AG09309 (cell line): ENCODE results near the gene FCMR.

ENCODE experiments used
- DNase-seq: peaks from one replicate; pipeline ENCODE4 v3.0.0-alpha.2; 2010; ENCODE audit warnings: low read depth
- H3K4me3 ChIP-seq: 2 replicates; pipeline ENCODE4 v1.5.1; 2011; ENCODE audit warnings: mild to moderate bottlenecking, low read depth, low read length, moderate library complexity; ENCODE audit not compliant: control insufficient read depth
- TF ChIP-seq, protein P1 (sequence below): IDR thresholded peaks from 2 replicates; pipeline ENCODE4 v1.5.1; 2011; ENCODE audit warnings: mild to moderate bottlenecking, low read depth, low read length, inconsistent platforms; ENCODE audit not compliant: insufficient read depth, control insufficient read depth; ENCODE audit errors: missing control alignments

Gene FCMR

GRCh38 chr1:206902702-206903101, 19.0 kb downstream of the FCMR start:
- TF ChIP-seq, protein P1, sequence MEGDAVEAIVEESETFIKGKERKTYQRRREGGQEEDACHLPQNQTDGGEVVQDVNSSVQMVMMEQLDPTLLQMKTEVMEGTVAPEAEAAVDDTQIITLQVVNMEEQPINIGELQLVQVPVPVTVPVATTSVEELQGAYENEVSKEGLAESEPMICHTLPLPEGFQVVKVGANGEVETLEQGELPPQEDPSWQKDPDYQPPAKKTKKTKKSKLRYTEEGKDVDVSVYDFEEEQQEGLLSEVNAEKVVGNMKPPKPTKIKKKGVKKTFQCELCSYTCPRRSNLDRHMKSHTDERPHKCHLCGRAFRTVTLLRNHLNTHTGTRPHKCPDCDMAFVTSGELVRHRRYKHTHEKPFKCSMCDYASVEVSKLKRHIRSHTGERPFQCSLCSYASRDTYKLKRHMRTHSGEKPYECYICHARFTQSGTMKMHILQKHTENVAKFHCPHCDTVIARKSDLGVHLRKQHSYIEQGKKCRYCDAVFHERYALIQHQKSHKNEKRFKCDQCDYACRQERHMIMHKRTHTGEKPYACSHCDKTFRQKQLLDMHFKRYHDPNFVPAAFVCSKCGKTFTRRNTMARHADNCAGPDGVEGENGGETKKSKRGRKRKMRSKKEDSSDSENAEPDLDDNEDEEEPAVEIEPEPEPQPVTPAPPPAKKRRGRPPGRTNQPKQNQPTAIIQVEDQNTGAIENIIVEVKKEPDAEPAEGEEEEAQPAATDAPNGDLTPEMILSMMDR, result no peak
- H3K4me3 ChIP-seq, result no peak overlapping the region
- DNase-seq, result no peak

GRCh38 chr1:206901944-206902343, 19.8 kb downstream of the FCMR start:
- no peak for DNase-seq
- H3K4me3 ChIP-seq, result no peak overlapping the region
- TF ChIP-seq, protein P1, result no peak

- DNase-seq, result no peak
- TF ChIP-seq, protein P1, result no peak
These were observed 21.6 kb downstream of the FCMR start for GRCh38 chr1:206900149-206900548.

DNA sequence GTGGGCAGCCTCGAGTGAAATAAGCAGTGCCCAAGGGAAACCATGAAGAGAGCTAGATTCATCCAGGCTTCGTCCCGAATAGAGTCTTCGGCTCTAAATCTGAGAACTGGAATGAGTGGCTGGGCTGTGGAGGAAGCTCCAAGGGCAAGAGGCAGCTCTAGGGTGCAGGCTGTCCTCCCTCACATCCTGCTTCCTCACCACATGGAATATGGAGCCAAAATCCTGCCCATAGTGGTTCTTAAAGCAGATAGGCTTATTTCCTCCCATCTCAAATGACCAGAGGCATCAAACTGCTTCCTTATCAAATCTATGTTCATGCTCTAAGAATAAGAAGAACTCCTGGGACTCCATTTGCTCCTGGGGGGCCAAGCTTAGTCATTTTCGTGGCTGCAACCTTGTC, 22.0 kb downstream of the FCMR start:
- no peak for DNase-seq
- no peak overlapping the region for H3K4me3 ChIP-seq
- TF ChIP-seq, protein P1, result no peak

More at GRCh38 chr1:206900149-206900548, 21.6 kb downstream of the FCMR start:
- no peak overlapping the region for H3K4me3 ChIP-seq

DNA sequence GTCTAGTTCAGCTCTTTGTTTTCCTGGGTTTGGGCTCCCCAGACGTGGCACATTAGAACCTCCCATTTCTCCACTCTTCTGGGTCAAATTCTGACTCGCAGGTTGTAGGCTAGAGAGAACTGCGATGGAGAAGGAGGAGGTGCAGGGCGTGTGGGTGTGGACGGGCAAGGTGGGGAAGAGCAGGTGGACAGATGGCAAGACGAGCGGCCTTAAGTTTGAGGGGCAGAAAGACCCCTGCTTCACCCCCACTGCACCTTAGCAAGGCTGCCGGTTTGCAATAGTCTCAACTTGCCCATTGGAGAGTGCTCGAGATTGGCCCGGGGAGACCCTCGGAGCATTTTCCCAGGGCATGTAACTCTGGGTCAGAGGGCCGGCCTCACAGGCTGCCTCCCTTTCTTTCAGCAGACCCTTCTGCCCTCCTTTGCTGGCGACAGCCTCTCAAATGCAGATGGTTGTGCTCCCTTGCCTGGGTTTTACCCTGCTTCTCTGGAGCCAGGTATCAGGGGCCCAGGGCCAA, 22.8 kb downstream of the FCMR start:
- no peak for DNase-seq
- H3K4me3 ChIP-seq, result no peak overlapping the region
- TF ChIP-seq, protein P1, result no peak

GRCh38 chr1:206898089-206898914, 23.4 kb downstream of the FCMR start:
- no peak for DNase-seq
- TF ChIP-seq, protein P1, result no peak
- H3K4me3 ChIP-seq, result no peak overlapping the region
